Heart left ventricle (tissue), 13 donors: ENCODE data around the gene GALNTL6.

Experiments
- CTCF ChIP-seq, 12 donors: fragments of 200-600 bp; sonication (generic) in 4 of 12; IDR thresholded peaks; one replicate each; pipeline versions ENCODE4 v1.5.0 to v1.8.0; 2018 to 2022; ENCODE audit warnings: antibody characterized with exemption in 12 of 12, mild to moderate bottlenecking in 5 of 12
- POLR2A ChIP-seq, 2 donors: fragments of 450-650 bp; IDR thresholded peaks; one replicate each; pipeline ENCODE4 v1.6.1; 2017; ENCODE audit warnings: antibody characterized with exemption in 2 of 2, mild to moderate bottlenecking in 2 of 2, moderate library complexity in 2 of 2
- donor health status: ischemic (EF 13 %, LVEDD 7.1; RV severe dilation, severe dysfunction).
- donor health status: DM: no; HTN: yes; CAD: no.
- donor health status: DM: no; HTN: no; CAD: no.
- donor health status: ischemic (EF 25% LVEDD 6.9; RV normal size, moderate dysfunction).
- donor health status: ischemic (EF 25% LVEDD 5.7; RV mildly dilated, moderate dysfunction).
- donor health status: ischemic (EF 35%, LVEDD 5.7; RV mildly dilated, moderate dysfunction).
- donor health status: nonischemic (EF 11% LVEDD 7.7; RV severe dilation, severe dysfunction).
- donor health status: DM: yes; HTN: yes; CAD: no.
- donor health status: PGD.
- donor health status: ischemic (EF 29% LVEDD 5.4; RV normal size, mild dysfunction).
- donor health status: nonischemic (EF 23%, LVEDD 6.1; RV moderate dilation, normal function).

GRCh38 chr4:173073939-173074500 is 1260.8 kb downstream of the GALNTL6 start:
- TF ChIP-seq CTCF (IDR thresholded peaks at IDR 0.05) (no peak), POLR2A (IDR thresholded peaks at IDR 0.05) (no peak)
